NCI-H2029 (cell line): ENCODE data around the gene PPM1E.
"Not testable (repeated sequence)": the region's sequence is repeated elsewhere in the genome, so short reads cannot be mapped to it uniquely, and the experiment has no call there.

Source experiments
- DNase-seq: peaks from one replicate; lab custom pipeline; 2025; lab: John Stamatoyannopoulos, UW

Gene PPM1E

GRCh38 chr17:58755577-58756245 lies at the start of gene PPM1E:
PPM1E (plus strand) TSS chr17:58755854.
- peak; percentile 44 for DNase-seq

- DNase-seq, result no peak
These were observed 49.1 kb upstream of the PPM1E start for GRCh38 chr17:58706351-58707140.

GRCh38 chr17:58710948-58711552 lies 44.6 kb upstream of the PPM1E start:
- DNase-seq, result peak; percentile 29

GRCh38 chr17:58722274-58722673 lies 33.4 kb upstream of the PPM1E start:
- no peak for DNase-seq

GRCh38 chr17:58722696-58723095 lies 33.0 kb upstream of the PPM1E start:
- no peak for DNase-seq

- DNase-seq, result no peak
These were observed 26.9 kb upstream of the PPM1E start for GRCh38 chr17:58728798-58729197.

- no peak for DNase-seq
These were observed 24.7 kb upstream of the PPM1E start for GRCh38 chr17:58730937-58731336.

- DNase-seq, result no peak
These were observed 21.6 kb upstream of the PPM1E start for GRCh38 chr17:58734040-58734439.

GRCh38 chr17:58734811-58735210 lies 20.8 kb upstream of the PPM1E start:
- DNase-seq, result no peak

GRCh38 chr17:58741121-58741625 lies 14.5 kb upstream of the PPM1E start:
- DNase-seq, result no peak

GRCh38 chr17:58747674-58748073 lies 8.0 kb upstream of the PPM1E start:
- no peak for DNase-seq

- not testable (repeated sequence) for DNase-seq
These were observed 6.0 kb upstream of the PPM1E start for GRCh38 chr17:58749627-58750026.

GRCh38 chr17:58753026-58753425 lies 2.6 kb upstream of the PPM1E start:
- DNase-seq, result no peak

GRCh38 chr17:58755269-58755576 lies 431 bp upstream of the PPM1E start:
- DNase-seq, result no peak

- DNase-seq, result no peak
These were observed 850 bp downstream of the PPM1E start for GRCh38 chr17:58756246-58757161.

- DNase-seq, result no peak
These were observed 1.5 kb downstream of the PPM1E start for GRCh38 chr17:58757162-58757613.

GRCh38 chr17:58758890-58759289 lies 3.2 kb downstream of the PPM1E start:
- DNase-seq, result no peak

GRCh38 chr17:58759522-58759921 lies 3.9 kb downstream of the PPM1E start:
- no peak for DNase-seq

GRCh38 chr17:58760248-58760647 lies 4.6 kb downstream of the PPM1E start:
- DNase-seq, result no peak

GRCh38 chr17:58763263-58763662 lies 7.6 kb downstream of the PPM1E start:
- no peak for DNase-seq

- DNase-seq, result no peak
These were observed 8.7 kb downstream of the PPM1E start for GRCh38 chr17:58764373-58764772.

GRCh38 chr17:58778482-58778881 lies 22.8 kb downstream of the PPM1E start:
- not testable (repeated sequence) for DNase-seq
